Stimulated activated naive B cell treated with anti-CD40 and anti-IgM and Interleukin-4, amounts not matched to agents 10 μg/mL and 1 μg/mL and 100 μg/mL, for 72 hours (primary cell): ENCODE data around the gene POU6F1.
A peak's percentile ranks its signal among the peaks of the same experiment; 100 is the strongest.
"Not testable (repeated sequence)": the region's sequence is repeated elsewhere in the genome, so short reads cannot be mapped to it uniquely, and the experiment has no call there.

Experiments used
- ATAC-seq, 2 donors: fragments of 150-1000 bp; cut with Tn5 transposase; replicated peaks; 2 replicates each; pipeline ENCODE4 v1.10.0; 2021; ENCODE audit warnings: moderate library complexity in 1 of 2
- DNase-seq: peaks from one replicate; pipeline ENCODE4 v3.0.0; 2021
- H3K27ac Mint-ChIP-seq: one replicate; pipeline ENCODE4 v1.8.0; 2022; ENCODE audit warnings: mild to moderate bottlenecking, mixed read lengths
- H3K27me3 Mint-ChIP-seq, 2 donors: one replicate each; pipeline ENCODE4 v1.8.0; 2022; ENCODE audit warnings: mixed read lengths in 2 of 2
- H3K36me3 Mint-ChIP-seq, 2 donors: one replicate each; pipeline ENCODE4 v1.8.0; 2022; ENCODE audit warnings: mixed read lengths in 2 of 2, mild to moderate bottlenecking in 1 of 2
- H3K4me1 Mint-ChIP-seq, 2 donors: one replicate each; pipeline ENCODE4 v1.8.0; 2022; ENCODE audit warnings: mixed read lengths in 2 of 2, mild to moderate bottlenecking in 1 of 2
- H3K4me3 Mint-ChIP-seq, 2 donors: one replicate each; pipeline ENCODE4 v1.8.0; 2022; ENCODE audit warnings: mild to moderate bottlenecking in 2 of 2, mixed read lengths in 2 of 2, moderate library complexity in 1 of 2
- H3K9me3 Mint-ChIP-seq, 2 donors: one replicate each; pipeline ENCODE4 v1.8.0; 2022; ENCODE audit warnings: mixed read lengths in 2 of 2, mild to moderate bottlenecking in 1 of 2

Gene POU6F1

DNA sequence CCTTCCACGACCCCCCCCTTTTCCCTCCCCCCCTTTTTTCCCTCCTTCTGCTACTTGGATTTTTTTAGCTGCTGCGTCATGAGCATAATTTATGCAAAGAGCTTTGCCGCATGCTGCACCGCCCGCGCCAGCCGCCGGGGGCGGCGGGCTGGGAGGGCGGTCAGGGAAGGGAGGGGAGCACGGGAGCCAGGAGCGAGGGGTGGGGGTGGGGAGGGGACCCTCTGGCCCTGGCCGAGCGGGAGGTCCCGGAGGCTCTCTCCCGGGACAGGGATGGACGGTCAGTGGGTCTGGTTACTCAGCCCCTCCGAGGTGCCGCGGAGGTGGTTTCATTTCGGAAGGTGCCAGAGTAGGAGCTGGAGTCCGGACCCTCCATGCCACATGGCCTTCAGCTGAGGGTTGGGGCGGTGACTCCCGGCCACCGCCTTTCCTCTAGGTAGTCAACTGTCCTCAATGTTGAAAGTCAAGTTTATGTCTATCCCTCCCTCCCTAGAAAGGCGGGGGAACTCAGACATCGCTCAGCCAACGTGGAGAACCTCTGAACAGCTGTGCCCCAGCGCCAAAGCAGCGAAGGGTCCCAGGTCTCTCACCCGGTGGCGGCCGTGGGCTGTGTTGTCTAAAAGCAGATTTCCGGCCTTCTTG, at the start of gene POU6F1:
Gene POU6F1 (minus strand): TSS at position 95 of the 639 bp plus-strand sequence. CDS start 11,226 bp downstream, outside the sequence.
- peak; percentile 60 for DNase-seq
- no peaks in the 10 kb centered on the region for H3K9me3 Mint-ChIP-seq
- H3K27ac Mint-ChIP-seq, result peak within 1 kb of the TSS; percentile 97
- H3K4me3 Mint-ChIP-seq, result peak within 1 kb of the TSS; percentile 82 to 91
- H3K36me3 Mint-ChIP-seq, result peaks cover 4 to 5% of the 10 kb centered on the region in 2 donors
- H3K4me1 Mint-ChIP-seq, result peaks cover 13 to 24% of the 10 kb centered on the region in 2 donors
- no peaks in the 10 kb centered on the region for H3K27me3 Mint-ChIP-seq
- peak; percentile 83 to 85 for ATAC-seq

- H3K4me1 Mint-ChIP-seq, result peaks cover 15 to 18% of the 10 kb centered on the region in 2 donors
- H3K9me3 Mint-ChIP-seq, result peaks cover 0 to 1% of the 10 kb centered on the region in 2 donors
- peaks cover 3 to 4% of the 10 kb centered on the region in 2 donors for H3K36me3 Mint-ChIP-seq
- DNase-seq (no peak), ATAC-seq (peak; percentile 35 to 48)
- no peaks in the 10 kb centered on the region for H3K27me3 Mint-ChIP-seq
- H3K4me3 Mint-ChIP-seq, result no peak overlapping the region
- H3K27ac Mint-ChIP-seq, result no peak overlapping the region
These were observed 47.2 kb upstream of the POU6F1 start for GRCh38 chr12:51265024-51265423.

DNA sequence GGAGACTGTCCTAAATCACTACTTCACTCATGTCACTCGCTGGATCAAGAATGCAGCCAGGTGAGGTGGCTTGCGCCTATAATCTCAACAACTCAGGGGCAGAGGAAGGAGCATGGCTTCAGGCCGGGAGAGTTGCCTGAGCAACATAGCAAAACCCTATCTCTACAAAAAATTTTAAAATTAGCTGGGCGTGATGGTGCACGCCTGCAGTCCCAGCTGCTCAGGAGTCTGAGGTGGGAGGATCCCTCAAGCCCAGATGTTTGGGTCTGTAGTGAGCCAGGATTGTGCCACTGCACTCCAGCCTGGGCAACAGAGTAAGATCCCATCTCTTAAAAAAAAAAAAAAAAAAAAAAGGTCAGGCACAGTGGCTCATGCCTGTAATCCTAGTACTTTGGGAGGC, 46.4 kb upstream of the POU6F1 start:
- ATAC-seq (no peak), DNase-seq (no peak)
- H3K27me3 Mint-ChIP-seq, result no peaks in the 10 kb centered on the region
- no peak overlapping the region for H3K27ac Mint-ChIP-seq
- H3K36me3 Mint-ChIP-seq, result peaks cover 3 to 4% of the 10 kb centered on the region in 2 donors
- peaks cover 0 to 1% of the 10 kb centered on the region in 2 donors for H3K9me3 Mint-ChIP-seq
- no peak overlapping the region for H3K4me3 Mint-ChIP-seq
- peaks cover 12 to 15% of the 10 kb centered on the region in 2 donors for H3K4me1 Mint-ChIP-seq

DNA sequence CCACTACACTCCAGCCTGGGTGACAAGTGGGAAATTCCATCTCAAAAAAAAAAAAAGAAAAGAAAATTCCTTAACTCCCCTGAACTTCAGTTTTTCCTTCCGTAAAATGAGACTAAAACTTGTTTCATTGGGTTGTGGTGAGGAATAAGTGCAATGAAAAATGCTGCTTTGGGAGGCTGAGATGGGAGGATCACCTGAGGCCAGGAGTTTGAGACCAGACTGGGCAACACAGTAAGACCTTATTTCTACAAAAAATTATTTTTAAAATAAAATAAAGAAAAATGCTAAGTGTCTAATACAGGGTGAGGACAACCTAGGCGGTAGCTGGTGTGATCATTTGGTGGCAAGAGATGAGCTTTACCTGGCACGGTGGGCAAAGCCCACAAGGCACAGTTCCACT, 45.5 kb upstream of the POU6F1 start:
- ATAC-seq (no peak), DNase-seq (no peak)
- Mint-ChIP-seq H3K27me3 (no peaks in the 10 kb centered on the region), H3K4me1 (peaks cover 6 to 10% of the 10 kb centered on the region in 2 donors), H3K27ac (no peak overlapping the region), H3K36me3 (peaks cover 3 to 4% of the 10 kb centered on the region in 2 donors), H3K9me3 (peaks cover 0 to 1% of the 10 kb centered on the region in 2 donors), H3K4me3 (no peak overlapping the region)

GRCh38 chr12:51262758-51263177, 44.9 kb upstream of the POU6F1 start:
- Mint-ChIP-seq H3K36me3 (peaks cover 3 to 4% of the 10 kb centered on the region in 2 donors), H3K4me1 (peaks cover 6 to 10% of the 10 kb centered on the region in 2 donors), H3K27ac (no peak overlapping the region), H3K9me3 (peaks cover 0 to 1% of the 10 kb centered on the region in 2 donors), H3K27me3 (no peaks in the 10 kb centered on the region), H3K4me3 (no peak overlapping the region)
- DNase-seq (no peak), ATAC-seq (peak; percentile 49 to 61)

DNA sequence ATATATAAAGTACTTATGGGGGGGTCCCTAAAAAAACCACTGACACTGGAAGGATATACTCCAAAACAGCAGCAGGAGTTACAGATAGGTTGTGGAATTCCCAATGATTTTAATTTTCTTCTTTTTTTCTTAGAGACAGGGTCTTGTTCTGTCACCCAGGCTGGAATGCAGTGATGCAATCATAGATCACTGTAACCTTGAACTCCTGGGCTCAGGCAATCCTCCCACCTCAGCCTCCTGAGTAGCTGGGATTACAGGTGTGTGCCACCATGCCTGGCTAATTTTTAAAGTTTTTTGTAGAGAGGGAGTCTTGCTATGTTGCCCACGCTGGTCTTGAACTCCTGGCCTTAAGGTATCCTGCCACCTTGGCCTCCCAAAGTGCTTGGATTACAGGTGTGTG, 41.7 kb upstream of the POU6F1 start:
- H3K36me3 Mint-ChIP-seq, result peaks cover 5 to 12% of the 10 kb centered on the region in 2 donors
- H3K27ac Mint-ChIP-seq, result not testable (repeated sequence)

DNA sequence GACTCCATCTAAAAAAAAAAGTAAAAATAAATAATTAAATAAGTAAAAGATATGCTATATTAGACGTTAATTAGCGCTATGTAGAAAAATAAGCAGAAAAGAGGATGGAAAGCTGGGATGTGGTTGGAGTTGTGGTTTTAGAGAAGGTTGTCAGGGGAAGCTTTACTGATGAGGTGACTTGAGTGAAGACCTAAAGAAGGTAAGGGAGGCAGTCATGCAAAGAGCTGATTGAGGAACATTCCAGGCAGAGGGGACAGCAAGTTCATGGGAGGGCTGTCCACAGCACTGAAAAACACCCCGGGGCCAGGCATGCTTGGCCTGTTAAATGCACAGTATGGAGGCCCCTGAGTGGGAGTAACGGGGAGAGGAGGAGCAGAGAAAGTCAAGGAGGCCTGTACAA, 36.7 kb upstream of the POU6F1 start:
- DNase-seq (no peak), ATAC-seq (no peak)
- H3K27me3 Mint-ChIP-seq, result no peaks in the 10 kb centered on the region
- H3K36me3 Mint-ChIP-seq, result peaks cover 7 to 25% of the 10 kb centered on the region in 2 donors
- H3K27ac Mint-ChIP-seq, result peak overlapping the region; percentile 79
- H3K4me1 Mint-ChIP-seq, result peaks cover 3 to 7% of the 10 kb centered on the region in 2 donors
- H3K4me3 Mint-ChIP-seq, result peak overlapping the region in 1 of 2 donors; percentile 0
- no peaks in the 10 kb centered on the region for H3K9me3 Mint-ChIP-seq

More for the DNA sequence above, 41.7 kb upstream of the POU6F1 start:
- not testable (repeated sequence) for DNase-seq, H3K27me3 Mint-ChIP-seq, H3K4me3 Mint-ChIP-seq, H3K9me3 Mint-ChIP-seq, H3K4me1 Mint-ChIP-seq, ATAC-seq

GRCh38 chr12:51253276-51253675, 35.4 kb upstream of the POU6F1 start:
- Mint-ChIP-seq H3K4me3 (no peak overlapping the region), H3K4me1 (peaks cover 5 to 10% of the 10 kb centered on the region in 2 donors), H3K27me3 (no peaks in the 10 kb centered on the region), H3K9me3 (no peaks in the 10 kb centered on the region), H3K27ac (no peak overlapping the region), H3K36me3 (peaks cover 14 to 32% of the 10 kb centered on the region in 2 donors)
- DNase-seq, result no peak
- no peak for ATAC-seq

- DNase-seq (no peak), ATAC-seq (no peak)
- Mint-ChIP-seq H3K9me3 (no peaks in the 10 kb centered on the region), H3K27ac (no peak overlapping the region), H3K4me1 (peaks cover 30 to 50% of the 10 kb centered on the region in 2 donors), H3K4me3 (no peak overlapping the region), H3K27me3 (no peaks in the 10 kb centered on the region), H3K36me3 (peaks cover 32 to 48% of the 10 kb centered on the region in 2 donors)
These were observed 29.8 kb upstream of the POU6F1 start for GRCh38 chr12:51247523-51248206.

DNA sequence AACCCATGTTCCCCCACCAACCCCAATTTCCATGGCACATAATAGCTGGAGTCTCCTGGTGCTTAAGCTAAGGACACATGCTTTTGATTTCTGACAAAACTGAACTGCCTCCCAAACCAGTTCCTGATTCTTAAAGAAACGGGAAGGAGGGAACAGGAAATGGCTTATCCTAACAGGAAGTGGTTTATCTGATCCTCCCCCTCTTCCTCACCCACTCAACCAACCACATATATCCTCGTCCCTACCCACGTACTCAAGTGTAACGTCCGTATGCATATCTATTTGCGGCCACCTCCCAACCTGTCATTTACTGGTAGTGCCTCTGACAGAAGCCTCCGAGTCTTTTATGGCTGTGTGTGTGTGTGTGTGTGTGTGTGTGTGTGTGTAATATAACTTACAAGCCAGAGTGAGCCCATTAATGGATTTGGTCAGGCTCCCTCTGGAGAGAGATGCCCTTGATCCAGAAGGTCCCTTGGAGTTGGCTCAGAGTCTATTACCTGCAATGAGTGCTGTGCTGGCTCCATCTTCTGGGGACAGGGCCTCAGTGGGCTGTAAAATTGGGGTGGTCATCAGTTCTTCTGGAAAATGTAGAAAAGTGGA, 28.5 kb upstream of the POU6F1 start:
- no peak for DNase-seq
- peaks cover 35 to 56% of the 10 kb centered on the region in 2 donors for H3K4me1 Mint-ChIP-seq
- H3K4me3 Mint-ChIP-seq, result peak overlapping the region; percentile 21 to 25
- ATAC-seq, result peak; percentile 69 to 76
- peaks cover 39 to 56% of the 10 kb centered on the region in 2 donors for H3K36me3 Mint-ChIP-seq
- no peaks in the 10 kb centered on the region for H3K9me3 Mint-ChIP-seq
- peak overlapping the region; percentile 78 for H3K27ac Mint-ChIP-seq
- no peaks in the 10 kb centered on the region for H3K27me3 Mint-ChIP-seq

GRCh38 chr12:51245476-51246253, 27.8 kb upstream of the POU6F1 start:
- Mint-ChIP-seq H3K36me3 (peaks cover 39 to 56% of the 10 kb centered on the region in 2 donors), H3K4me1 (peaks cover 39 to 60% of the 10 kb centered on the region in 2 donors), H3K9me3 (no peaks in the 10 kb centered on the region), H3K27ac (peak overlapping the region; percentile 78), H3K27me3 (no peaks in the 10 kb centered on the region), H3K4me3 (peak overlapping the region in 1 of 2 donors; percentile 20)
- DNase-seq, result no peak
- ATAC-seq, result no peak

DNA sequence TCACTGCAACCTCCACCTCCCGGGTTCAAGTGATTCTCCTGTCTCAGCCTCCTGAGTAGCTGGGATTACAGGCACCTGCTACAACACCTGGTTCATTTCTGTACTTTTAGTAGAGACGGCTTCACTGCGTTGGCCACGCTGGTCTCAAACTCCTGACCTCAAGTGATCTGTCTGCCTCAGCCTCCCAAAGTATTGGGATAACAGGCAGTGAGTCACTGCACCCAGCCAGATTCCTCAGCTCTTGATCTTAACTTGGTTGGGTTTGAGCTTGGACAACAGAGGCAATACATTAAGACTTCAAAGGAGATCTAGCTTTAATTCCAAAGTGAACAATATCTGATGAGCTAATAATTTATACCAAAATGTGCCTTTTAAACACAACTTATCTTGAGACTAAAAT, 26.4 kb upstream of the POU6F1 start:
- no peak for ATAC-seq
- Mint-ChIP-seq H3K27me3 (no peaks in the 10 kb centered on the region), H3K9me3 (no peaks in the 10 kb centered on the region), H3K4me3 (no peak overlapping the region), H3K36me3 (peaks cover 48 to 61% of the 10 kb centered on the region in 2 donors), H3K4me1 (peaks cover 47 to 72% of the 10 kb centered on the region in 2 donors), H3K27ac (peak overlapping the region; percentile 65)
- DNase-seq, result no peak

- DNase-seq, result no peak
- no peak overlapping the region for H3K4me3 Mint-ChIP-seq
- no peak for ATAC-seq
- H3K27ac Mint-ChIP-seq, result peak overlapping the region; percentile 73
- no peaks in the 10 kb centered on the region for H3K27me3 Mint-ChIP-seq
- peaks cover 49 to 70% of the 10 kb centered on the region in 2 donors for H3K4me1 Mint-ChIP-seq
- no peaks in the 10 kb centered on the region for H3K9me3 Mint-ChIP-seq
- peaks cover 44 to 59% of the 10 kb centered on the region in 2 donors for H3K36me3 Mint-ChIP-seq
These were observed 25.0 kb upstream of the POU6F1 start for GRCh38 chr12:51242876-51243275.

DNA sequence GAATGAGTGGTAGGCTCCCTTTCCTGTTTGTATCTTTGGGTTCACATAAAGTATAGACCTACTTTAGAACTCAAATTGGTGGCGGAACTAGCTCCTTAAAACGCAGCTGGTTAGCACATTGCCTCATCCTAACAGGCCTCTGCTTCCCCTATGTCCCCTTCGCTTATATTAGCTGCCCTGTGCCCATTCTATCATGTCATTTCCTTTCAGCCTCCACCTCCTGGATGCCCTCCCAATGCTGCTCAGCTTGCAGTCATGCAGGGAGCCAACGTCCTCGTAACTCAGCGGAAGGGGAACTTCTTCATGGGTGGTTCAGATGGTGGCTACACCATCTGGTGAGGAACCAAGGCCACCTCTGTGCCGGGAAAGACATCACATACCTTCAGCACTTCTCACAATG, 24.3 kb upstream of the POU6F1 start:
- ATAC-seq, result no peak

More for the DNA sequence above, 24.3 kb upstream of the POU6F1 start:
- H3K9me3 Mint-ChIP-seq, result no peaks in the 10 kb centered on the region
- H3K36me3 Mint-ChIP-seq, result peaks cover 43 to 52% of the 10 kb centered on the region in 2 donors
- no peak for DNase-seq
- H3K4me3 Mint-ChIP-seq, result no peak overlapping the region
- peak overlapping the region; percentile 75 for H3K27ac Mint-ChIP-seq
- H3K27me3 Mint-ChIP-seq, result no peaks in the 10 kb centered on the region
- peaks cover 42 to 65% of the 10 kb centered on the region in 2 donors for H3K4me1 Mint-ChIP-seq
